HG03097 (cell line): ENCODE results near the gene SLC25A47.
"Not testable (repeated sequence)": the region's sequence is repeated elsewhere in the genome, so short reads cannot be mapped to it uniquely, and the experiment has no call there.

Experiments
- ATAC-seq: cut with Tn5 transposase; IDR thresholded peaks from one replicate; pipeline ENCODE4 v1.9.1; 2021; ENCODE audit not compliant: unreplicated experiment, low FRiP score

The SLC25A47 gene

DNA sequence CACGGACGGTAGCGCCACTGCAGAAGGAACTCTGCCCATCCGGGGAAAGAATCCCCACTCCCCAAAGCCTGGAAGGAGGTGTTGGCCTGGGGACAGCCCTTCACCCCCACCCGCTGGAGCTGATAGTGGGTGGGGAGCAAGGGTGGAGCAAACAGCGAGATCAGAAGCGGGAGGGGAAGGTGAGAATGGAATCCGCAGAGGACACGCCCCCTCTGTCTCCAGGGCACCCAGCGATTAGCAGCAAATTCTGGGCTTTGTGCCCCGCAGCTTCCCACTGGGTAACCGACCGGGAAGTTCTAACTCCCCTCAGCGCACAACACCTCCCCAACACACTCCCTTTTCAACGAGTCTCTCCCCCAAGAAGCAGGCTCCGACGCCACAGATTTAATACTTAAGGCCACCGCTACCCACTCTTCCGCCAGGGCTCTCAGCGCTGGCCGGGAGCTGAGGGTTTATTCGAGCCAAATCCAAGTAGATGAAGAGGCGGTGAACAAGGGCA lies 18.3 kb upstream of the SLC25A47 start:
- no peak for ATAC-seq

DNA sequence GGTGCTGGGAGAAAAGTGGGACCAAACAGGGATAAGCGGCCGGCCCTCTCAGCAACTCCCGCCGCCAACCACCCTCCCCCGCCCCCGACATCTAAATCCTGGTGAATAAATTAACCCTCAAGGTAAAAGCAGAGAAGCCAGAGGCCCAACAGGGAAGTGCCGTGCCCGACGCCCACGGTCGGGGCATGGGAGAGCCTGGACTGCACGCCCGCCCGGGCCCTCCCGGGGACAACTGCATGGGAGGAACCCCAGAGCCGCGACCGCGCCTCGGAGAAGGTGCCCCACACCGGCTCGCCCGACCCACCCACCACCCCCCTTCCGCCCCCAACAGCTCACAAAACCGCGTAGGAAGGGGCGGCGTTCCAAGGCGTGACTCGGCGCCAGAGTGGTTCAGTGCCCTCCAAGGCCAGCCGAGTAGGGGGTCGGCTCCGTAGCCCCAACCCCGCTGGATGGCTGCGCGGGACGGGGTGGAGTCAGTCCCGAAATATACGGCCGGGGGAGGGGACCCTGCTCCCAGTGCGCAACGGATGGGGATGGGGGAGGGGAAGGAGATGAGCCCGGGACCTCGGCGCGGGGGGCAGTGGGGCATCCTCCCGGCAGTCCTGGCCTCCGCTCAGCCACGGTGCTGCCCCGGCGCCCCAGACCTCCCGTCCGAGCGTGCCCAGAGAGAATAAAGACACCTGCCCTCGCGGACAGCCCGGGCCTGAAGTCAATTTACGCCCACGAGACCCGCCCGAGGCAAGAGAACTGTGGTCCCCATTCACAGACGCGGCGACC lies 17.6 kb upstream of the SLC25A47 start:
- no peak for ATAC-seq

DNA sequence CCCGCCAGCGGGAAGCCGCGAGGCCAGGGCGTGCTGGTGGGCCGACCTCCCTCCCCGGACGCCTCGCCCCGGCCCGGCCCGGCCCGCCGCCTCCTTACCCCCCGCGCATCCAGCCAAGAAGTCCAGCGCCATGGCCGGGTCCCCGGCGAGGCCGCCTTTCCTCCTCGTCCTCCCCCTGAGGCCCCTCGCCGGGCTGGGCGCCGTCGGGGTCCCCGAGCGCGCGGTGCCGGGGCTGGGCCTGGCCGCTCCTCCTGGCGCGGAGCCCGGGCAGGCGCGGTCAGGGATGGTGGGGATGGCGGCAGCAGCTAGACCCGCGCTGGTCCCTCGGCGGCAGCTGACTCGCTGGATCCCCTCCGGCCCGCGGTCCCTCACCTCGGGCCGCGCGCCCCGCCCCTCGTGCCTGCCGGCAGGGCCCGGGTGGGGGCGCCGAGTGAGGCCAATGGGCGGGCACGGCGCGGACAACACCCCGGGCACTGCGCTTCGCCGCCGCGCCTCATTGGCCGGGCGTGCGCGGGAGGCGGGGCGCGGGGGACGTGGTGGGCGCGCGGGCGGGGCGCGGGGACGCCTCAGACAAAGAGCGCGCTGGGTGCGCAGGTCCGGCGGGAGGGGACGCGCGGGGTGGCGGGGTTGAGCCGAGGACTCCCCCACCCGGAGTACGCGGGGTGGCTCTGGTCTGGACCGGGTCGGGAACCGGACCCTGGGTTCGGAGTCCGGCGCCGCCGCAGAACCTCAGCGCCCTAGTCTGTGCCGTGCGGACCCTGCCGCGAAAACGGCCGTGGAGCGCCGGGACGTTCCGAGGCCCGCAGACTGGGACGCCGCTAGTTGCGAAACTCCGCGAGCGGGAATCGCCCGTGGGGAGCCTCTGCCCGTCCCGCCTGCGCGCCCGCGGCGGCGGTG lies 16.8 kb upstream of the SLC25A47 start, which contains the start of gene SLC25A29:
Gene SLC25A29 (minus strand): TSS at position 344 of the 897 bp plus-strand sequence. CDS start 212 bp downstream, at position 132.
- ATAC-seq, result peak; percentile 79

DNA sequence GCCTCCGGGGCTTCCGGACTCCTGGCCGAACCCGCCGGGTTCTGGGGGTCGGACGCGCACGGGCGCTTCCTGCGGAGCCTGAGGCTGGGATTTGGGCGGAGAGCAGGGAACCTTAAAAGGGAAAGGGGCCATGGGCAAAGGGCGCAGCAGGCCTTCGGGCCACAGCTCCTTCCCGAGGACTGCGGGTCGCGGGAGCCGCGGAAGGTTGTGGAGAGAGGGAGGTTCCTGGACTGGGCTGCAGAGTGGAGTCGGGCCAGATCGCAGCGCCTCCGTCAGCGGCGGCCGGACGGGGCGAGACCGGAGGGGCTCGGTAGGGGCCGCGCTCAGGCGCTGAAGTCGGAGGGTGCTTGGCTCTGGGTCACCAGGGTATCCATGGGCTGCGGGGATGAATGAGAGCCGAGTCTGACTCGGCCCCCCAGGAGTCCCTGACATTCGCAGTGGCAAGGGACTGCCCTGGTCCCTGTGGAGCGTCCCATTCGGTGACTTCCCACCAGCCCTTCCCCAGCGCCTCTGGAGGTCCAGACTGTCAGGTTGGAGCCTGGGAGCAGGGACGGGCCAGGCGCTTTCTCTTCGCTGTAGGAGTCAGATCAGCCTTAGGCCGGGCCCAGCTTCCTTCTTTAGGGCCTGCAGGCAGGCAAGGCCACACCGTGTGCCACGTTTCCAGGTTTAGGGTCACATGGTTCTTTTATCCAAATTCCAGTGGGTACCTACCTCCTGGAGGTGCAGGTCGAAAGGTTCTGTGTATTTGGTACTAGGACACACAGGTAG lies 16.0 kb upstream of the SLC25A47 start:
- ATAC-seq, result no peak

DNA sequence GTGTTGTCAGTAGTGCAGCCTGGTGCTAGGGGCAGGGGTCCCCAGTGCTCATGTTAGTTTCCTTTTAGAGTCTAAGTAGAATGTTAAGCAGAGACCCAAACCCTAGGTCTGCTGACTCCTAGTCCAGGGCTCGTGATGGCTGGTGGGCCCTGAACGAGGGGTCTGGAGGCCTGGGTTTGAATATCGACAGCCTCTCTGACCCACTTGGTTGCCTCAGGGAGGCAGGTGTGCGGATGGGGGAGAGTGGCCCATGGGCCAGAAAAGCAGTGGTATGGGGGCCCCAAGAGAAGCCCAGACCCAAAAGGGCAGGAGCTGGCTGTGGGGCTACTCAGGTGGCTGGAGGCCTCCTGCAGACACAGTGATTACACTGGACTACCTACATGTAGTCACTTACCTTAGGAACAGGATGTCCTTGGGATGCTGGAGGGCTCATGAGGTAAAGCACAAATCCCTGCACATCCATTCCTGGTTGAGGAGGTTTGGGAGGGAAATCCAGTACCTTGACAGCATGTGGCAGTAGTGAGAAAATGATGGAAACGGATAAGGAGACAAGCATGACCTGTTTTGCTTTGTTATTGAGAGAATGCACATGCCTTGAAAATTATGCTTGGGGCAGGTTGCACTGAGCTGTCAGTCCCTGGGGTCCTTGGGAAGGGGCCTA lies 15.2 kb upstream of the SLC25A47 start:
- ATAC-seq, result no peak

DNA sequence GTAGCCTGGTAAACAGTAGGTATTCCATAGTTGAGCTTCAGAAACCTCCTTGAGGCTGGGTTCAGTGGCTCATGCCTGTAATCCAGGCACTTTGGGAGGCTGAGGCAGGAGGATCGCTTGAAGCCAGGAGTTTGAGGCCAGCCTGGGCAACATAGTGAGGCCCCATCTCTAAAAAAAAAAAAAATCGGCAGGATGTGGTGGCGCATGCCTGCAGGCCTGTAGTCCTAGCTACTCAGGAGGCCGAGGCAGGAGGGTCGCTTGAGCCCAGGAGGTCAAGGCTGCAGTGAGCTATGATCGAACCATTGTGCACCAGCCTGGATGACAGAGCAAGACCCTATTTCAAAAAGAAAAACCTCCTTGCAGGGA lies 14.7 kb upstream of the SLC25A47 start:
- not testable (repeated sequence) for ATAC-seq

DNA sequence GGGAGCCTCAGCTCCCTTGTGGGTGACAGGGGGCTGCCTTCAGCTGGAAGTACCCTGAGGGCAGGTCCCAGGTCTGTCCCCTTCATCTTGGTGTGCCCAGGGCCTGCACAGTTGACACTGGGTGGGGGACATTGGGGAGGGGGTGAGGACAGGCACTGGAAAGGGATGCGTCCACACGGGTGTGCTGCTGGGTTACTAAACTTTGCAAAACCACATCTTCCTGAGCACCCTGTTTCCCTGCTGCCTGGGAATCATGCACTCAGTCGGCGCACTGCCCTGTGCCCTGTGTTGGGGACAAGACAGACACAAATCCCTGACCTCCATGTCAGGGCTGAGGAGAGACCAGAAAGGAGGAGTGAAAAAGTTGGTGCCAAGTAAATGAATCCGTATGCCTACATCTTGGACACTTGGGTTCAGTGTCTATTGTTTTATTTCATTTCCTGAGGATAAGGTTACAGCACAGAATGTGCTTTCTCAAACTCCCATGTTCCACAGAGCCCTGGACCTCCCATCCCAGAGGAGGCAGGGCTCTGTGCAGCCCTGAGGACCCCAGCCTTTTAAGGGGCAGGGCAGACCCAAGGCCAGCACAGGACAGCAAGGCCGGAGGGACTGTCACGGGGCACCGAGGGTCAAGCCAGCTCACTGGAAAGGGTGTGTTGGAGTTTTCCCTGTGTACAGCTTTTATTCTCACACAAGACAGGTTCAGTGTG lies 14.0 kb upstream of the SLC25A47 start:
- ATAC-seq, result no peak

DNA sequence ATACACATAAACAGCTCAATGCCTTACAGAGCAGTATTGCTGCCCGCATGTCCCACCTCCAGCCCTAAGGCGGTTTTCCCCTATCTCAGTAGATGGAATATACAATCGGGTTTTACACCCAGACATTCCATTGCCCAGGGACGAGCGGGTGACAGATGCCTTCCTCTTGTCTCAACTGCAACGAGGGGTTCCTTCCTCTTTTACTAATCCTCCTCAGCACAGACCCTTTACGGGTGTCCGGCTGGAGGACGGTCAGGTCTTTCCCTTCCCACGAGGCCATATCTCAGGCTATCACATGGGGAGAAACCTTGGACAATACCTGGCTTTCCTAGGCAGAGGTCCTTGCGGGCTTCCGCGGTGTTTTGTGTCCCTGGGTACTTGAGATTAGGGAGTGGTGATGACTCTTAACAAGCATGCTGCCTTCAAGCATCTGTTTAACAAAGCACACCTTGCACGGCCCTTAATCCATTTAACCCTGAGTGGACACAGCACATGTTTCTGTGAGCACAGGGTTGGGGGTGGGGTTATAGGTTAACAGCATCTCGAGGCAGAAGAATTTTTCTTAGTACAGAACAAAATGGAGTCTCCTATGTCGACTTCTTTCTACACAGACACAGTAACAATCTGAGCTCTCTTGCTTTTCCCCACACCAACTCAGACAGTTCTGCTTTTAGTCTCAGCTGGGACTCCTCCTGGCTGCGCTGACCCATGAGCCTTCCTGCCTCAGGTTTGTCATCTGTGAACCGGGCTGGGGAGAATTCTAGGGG lies 10.8 kb upstream of the SLC25A47 start:
- ATAC-seq, result not testable (repeated sequence)

DNA sequence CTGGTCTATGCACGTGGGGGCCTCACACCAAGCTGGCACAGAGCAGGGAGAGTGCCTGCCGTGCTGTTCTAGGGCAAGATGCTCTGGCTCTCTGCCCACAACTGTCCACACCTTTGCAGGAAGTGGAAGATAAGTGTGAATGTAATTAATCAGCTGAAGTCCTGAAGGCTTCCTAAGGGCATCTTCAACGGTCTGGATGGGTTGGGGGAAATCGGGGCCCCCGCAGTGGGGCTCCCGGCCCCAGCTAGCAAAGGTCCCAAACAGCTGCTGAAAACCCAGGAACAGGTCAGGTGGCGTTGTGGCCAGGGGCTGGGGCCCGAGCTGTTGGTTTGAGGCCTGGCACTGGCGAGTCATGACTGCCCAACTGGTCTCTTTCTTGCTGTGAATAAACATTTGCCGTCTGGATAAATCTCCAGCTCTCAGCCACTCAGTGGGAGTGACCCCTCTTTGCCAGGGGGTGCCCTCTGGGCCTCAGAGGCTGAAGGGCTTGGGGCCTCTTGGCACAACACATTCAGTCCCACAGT lies 10.2 kb upstream of the SLC25A47 start:
- ATAC-seq, result no peak

DNA sequence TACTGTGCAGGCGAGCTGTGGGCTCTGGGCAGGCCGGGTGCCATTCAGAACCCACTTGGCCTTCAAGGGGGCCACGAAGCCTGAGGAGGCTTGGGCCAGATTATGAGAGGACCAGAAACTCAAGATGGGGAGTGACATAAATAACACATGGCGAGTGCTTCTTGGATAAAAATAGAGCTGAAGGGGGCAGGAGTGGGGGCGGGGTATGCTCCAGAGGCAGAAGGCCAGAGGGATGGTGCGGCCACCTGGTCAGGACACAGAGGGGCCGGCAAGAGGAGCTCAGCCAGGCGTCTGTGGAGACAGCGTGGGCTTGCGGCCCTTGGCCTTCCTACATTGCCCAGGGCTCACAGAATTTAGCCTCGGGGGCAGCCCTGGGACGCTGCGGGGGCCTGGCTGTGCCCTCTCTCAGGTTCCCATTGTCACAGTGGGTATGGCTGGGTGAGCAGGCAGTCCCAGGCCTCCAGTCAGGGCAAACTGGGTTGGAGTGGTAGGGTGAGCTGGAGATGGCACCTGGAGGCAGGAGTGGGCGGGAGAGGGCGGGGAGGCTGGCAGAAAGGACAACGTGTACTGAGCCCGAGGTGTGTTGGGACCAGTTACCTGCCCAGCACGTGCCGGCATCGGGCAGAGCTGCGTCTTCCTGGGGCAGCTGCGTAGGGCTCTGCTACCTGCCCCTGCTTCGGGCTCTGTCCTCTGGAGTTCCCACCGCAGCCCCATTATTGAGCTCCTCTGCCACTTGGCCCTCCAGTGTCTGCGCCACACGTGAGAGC lies 9.5 kb upstream of the SLC25A47 start:
- no peak for ATAC-seq

DNA sequence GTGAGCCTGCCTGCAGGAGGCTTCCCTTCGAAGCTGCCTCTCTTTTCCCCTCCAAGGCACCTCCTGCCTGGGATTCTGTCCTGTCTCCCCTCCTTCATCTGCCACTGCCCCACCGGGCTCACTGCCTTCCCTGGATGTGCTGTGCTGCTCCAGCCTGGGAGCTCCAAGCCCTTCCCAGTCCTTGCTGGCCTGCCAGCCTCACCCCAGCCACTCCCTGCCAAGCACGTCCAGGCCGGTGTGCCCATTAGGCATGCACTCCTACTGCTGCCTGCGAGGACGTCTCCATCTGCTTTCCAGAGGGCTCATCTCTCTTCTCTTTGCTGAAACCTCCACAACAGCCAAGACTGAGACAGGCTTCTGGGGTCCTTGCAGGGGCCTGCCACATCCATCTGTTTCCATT lies 8.4 kb upstream of the SLC25A47 start:
- ATAC-seq, result no peak

DNA sequence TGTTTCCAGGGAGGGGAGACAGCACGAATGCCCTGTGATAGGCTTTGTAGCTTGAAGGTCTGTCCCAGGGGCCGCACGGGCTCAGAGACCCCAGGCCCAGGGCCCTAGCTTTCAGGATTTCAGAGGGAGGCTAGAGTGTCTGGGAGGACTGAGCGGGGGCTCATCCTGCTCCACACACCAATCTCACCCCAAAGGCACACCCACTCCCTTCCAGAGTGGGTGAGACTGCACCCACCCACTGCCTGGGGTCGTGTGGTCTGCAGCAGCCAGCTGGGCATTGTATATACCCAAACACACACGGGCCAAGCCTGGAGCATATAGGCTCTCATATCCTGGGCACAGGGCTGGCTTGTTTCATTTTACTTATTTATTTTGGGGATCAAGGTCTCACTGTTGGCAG lies 5.8 kb upstream of the SLC25A47 start:
- ATAC-seq, result no peak

DNA sequence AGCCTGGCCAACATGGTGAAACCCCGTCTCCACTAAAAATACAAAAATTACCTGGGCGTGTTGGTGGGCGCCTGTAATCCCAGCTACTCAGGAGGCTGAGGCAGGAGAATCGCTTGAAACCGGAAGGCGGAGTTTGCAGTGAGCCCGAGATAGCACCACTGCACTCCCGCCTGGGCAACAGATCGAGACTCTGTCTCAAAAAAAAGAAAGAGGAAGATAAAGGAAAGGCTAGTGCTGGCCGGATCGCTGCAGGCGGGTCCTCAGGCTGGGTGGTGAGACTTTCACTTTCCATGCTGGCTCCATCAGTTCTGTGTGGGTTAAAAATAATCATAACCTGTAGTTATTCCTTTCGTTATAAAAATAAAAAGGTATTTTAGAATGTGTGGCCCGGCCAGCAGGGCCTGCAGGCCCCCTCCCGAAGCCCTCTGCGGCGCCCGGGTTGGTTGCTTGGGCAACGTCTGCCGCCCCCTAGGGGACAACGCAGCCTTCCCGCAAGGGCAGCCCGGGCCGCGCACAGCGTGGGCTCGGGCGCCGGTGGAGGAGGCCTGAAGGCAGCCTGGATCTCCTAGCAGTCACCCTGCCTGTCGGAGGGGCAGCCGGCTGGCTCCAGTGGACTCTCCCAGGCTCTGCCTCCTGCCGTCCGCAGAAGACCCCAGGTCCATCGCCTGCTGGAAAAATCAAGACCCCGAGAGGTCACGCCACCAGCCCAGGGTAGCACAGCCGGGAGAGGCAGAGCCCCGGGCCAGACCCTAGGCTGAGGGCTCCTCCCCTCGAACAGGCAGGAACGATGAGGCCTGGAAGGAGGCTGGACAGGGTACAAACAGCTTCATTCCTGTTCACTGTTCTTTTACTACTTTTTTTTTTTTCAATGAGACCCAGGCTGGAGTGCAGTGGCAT lies 5.0 kb upstream of the SLC25A47 start:
- peak; percentile 84 for ATAC-seq

DNA sequence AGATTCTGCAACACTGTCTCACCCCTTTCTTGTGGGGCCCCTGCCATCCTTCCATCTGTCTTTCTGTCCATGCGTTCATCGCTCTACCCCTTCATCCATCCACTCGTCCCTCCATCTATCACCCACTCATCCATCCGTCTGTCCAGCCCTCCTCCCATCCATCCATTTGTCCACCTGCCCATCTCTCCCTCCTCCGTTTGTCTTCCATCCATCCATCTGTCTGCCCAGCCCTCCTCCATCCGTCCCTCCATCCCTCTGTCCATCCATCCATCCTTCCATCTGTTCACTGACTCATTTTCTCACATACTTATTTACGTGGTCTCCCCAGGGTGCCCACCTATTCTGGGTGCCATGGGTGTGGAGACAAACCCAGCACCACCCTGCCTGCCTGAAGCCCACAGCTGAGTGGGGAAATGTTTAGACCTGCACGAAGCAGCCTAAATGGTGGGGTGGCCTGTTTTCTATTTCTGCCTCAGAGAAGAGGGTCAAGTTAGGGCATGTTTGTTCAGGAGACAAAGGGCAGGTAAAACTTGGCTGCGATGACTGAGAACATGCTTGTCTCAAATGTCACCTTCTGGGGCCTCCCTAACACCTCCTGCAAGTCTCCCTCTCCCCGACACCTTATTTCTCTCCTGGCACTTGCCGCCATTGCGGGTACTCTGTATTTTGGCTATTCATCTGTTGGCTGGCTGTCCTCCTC lies 2.8 kb upstream of the SLC25A47 start:
- no peak for ATAC-seq

DNA sequence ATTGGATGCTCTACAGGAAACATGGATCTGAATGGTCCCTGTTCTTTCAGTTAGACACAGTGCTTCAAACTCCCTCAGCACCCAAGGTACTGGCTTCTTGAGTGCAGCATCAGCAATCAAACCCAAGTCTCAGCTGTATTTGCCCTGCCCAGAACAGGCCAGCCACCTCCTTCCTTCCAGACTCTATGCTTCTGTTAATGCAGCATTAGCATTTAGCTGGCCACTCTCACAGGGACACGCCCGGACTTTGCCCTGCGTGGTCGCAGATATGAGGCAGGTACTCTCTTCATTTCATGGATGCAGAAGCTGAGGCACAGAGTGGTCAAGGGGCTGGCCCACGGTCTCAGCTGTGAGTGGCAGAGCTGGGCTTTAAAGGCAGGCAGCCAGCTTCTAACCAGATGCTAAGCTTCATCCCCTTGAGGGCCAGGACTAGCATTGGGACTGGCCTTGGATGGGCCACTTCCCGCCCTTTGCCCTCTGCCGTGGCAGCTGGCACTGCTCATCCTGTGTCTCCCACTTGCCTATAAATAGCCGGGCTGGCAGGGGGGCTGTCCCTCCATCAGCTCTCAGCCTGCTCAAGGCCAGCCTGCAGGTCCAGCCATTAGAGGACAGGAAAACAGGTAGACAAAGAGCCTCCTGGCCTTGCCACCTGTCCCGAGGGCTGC lies 1.5 kb upstream of the SLC25A47 start:
- no peak for ATAC-seq
